Activated CD8-positive, alpha-beta memory T cell treated with anti-CD3 and anti-CD28 coated beads, Interleukin-2, amount 50 U/mL, for 4 hours (primary cell): ENCODE measurements around the gene PGAP1.
"Not testable (repeated sequence)": the region's sequence is repeated elsewhere in the genome, so short reads cannot be mapped to it uniquely, and the experiment has no call there.

ENCODE experiments used
- DNase-seq: peaks from one replicate; pipeline ENCODE4 v3.0.0-alpha.2; 2020

The PGAP1 gene

GRCh38 chr2:196944570-196944969 is 18.1 kb upstream of the PGAP1 start:
- DNase-seq = no peak

GRCh38 chr2:196941398-196942078 is 15.0 kb upstream of the PGAP1 start:
- no peak for DNase-seq

GRCh38 chr2:196939371-196939770 is 12.9 kb upstream of the PGAP1 start:
- DNase-seq = no peak

GRCh38 chr2:196935432-196935831 is 8.9 kb upstream of the PGAP1 start:
- DNase-seq = no peak

GRCh38 chr2:196934672-196935071 is 8.2 kb upstream of the PGAP1 start:
- DNase-seq = no peak

GRCh38 chr2:196931555-196931954 is 5.0 kb upstream of the PGAP1 start:
- DNase-seq = no peak

- peak; percentile 55 for DNase-seq
These were observed 1.1 kb upstream of the PGAP1 start for GRCh38 chr2:196927376-196928225.

- DNase-seq = peak; percentile 24
These were observed 542 bp downstream of the PGAP1 start for GRCh38 chr2:196925768-196926561.

GRCh38 chr2:196925051-196925767 is 1.3 kb downstream of the PGAP1 start:
- no peak for DNase-seq

GRCh38 chr2:196924051-196924450 is 2.5 kb downstream of the PGAP1 start:
- no peak for DNase-seq

GRCh38 chr2:196918927-196919326 is 7.6 kb downstream of the PGAP1 start:
- no peak for DNase-seq

GRCh38 chr2:196917802-196918201 is 8.7 kb downstream of the PGAP1 start:
- DNase-seq = no peak

- no peak for DNase-seq
These were observed 10.9 kb downstream of the PGAP1 start for GRCh38 chr2:196915507-196916189.

GRCh38 chr2:196914867-196915460 is 11.5 kb downstream of the PGAP1 start:
- no peak for DNase-seq

GRCh38 chr2:196913691-196914090 is 12.8 kb downstream of the PGAP1 start:
- no peak for DNase-seq

- not testable (repeated sequence) for DNase-seq
These were observed 21.1 kb downstream of the PGAP1 start for GRCh38 chr2:196905365-196905764.

- no peak for DNase-seq
These were observed 23.7 kb downstream of the PGAP1 start for GRCh38 chr2:196902828-196903227.

- DNase-seq = no peak
These were observed 25.7 kb downstream of the PGAP1 start for GRCh38 chr2:196900843-196901242.

- DNase-seq = no peak
These were observed 26.5 kb downstream of the PGAP1 start for GRCh38 chr2:196899976-196900375.

GRCh38 chr2:196891136-196891535 is 35.4 kb downstream of the PGAP1 start:
- DNase-seq = no peak

GRCh38 chr2:196887431-196887830 is 39.1 kb downstream of the PGAP1 start:
- no peak for DNase-seq

- no peak for DNase-seq
These were observed 42.1 kb downstream of the PGAP1 start for GRCh38 chr2:196884368-196884767.
